ENCODE results near the gene RAB40A. TPM values are rescaled to one million over a fixed set of nuclear protein-coding genes. Genes with fewer than 3 reads are reported as not detected.
"Not testable (repeated sequence)": the region's sequence is repeated elsewhere in the genome, so short reads cannot be mapped to it uniquely, and the experiment has no call there.

Gene RAB40A
- total RNA-seq, 1 donor from 2014 or later: not detected

- H3K27me3 Mint-ChIP-seq (ENCODE audit: low read depth): no peaks in the 10 kb centered on the region
- H3K36me3 Mint-ChIP-seq (ENCODE audit: low read depth): no peaks in the 10 kb centered on the region
- no peaks in the 10 kb centered on the region for H3K4me1 Mint-ChIP-seq (ENCODE audit: low read depth)
- H3K27ac Mint-ChIP-seq: no peak overlapping the region
- no peak overlapping the region for H3K4me3 Mint-ChIP-seq (ENCODE audit: low read depth)
- H3K9me3 Mint-ChIP-seq: no peaks in the 10 kb centered on the region
- intact Hi-C loops (cut with micrococcal nuclease): no loop called here
- DNase-seq (ENCODE audit: low spot score): no peak
These were observed 43.9 kb downstream of the RAB40A start for GRCh38 chrX:103475381-103475780.

- H3K27me3 Mint-ChIP-seq (ENCODE audit: low read depth); H3K36me3 Mint-ChIP-seq (ENCODE audit: low read depth); H3K4me1 Mint-ChIP-seq (ENCODE audit: low read depth); H3K4me3 Mint-ChIP-seq (ENCODE audit: low read depth); intact Hi-C loops (cut with micrococcal nuclease); DNase-seq (ENCODE audit: low spot score); H3K9me3 Mint-ChIP-seq; H3K27ac Mint-ChIP-seq: not testable (repeated sequence)
These were observed 49.3 kb downstream of the RAB40A start for GRCh38 chrX:103469977-103470376.

GRCh38 chrX:103467887-103468286 lies 51.4 kb downstream of the RAB40A start:
- H3K4me1 Mint-ChIP-seq (ENCODE audit: low read depth): peaks cover 3% of the 10 kb centered on the region
- intact Hi-C loops (cut with micrococcal nuclease): no loop called here
- H3K27me3 Mint-ChIP-seq (ENCODE audit: low read depth): peaks cover 2% of the 10 kb centered on the region
- no peak for DNase-seq (ENCODE audit: low spot score)
- no peaks in the 10 kb centered on the region for H3K9me3 Mint-ChIP-seq
- no peak overlapping the region for H3K27ac Mint-ChIP-seq
- no peak overlapping the region for H3K4me3 Mint-ChIP-seq (ENCODE audit: low read depth)
- H3K36me3 Mint-ChIP-seq (ENCODE audit: low read depth): no peaks in the 10 kb centered on the region

- H3K4me3 Mint-ChIP-seq (ENCODE audit: low read depth): no peak overlapping the region
- no peaks in the 10 kb centered on the region for H3K9me3 Mint-ChIP-seq
- peaks cover 3% of the 10 kb centered on the region for H3K4me1 Mint-ChIP-seq (ENCODE audit: low read depth)
- no peaks in the 10 kb centered on the region for H3K36me3 Mint-ChIP-seq (ENCODE audit: low read depth)
- peaks cover 4% of the 10 kb centered on the region for H3K27me3 Mint-ChIP-seq (ENCODE audit: low read depth)
- H3K27ac Mint-ChIP-seq: no peak overlapping the region
- intact Hi-C loops (cut with micrococcal nuclease): no loop called here
- DNase-seq (ENCODE audit: low spot score): no peak
These were observed 52.1 kb downstream of the RAB40A start for GRCh38 chrX:103467156-103467555.

- H3K36me3 Mint-ChIP-seq (ENCODE audit: low read depth): no peaks in the 10 kb centered on the region
- H3K27ac Mint-ChIP-seq: peak overlapping the region; percentile 63
- peaks cover 3% of the 10 kb centered on the region for H3K4me1 Mint-ChIP-seq (ENCODE audit: low read depth)
- no peaks in the 10 kb centered on the region for H3K9me3 Mint-ChIP-seq
- peaks cover 6% of the 10 kb centered on the region for H3K27me3 Mint-ChIP-seq (ENCODE audit: low read depth)
- intact Hi-C loops (cut with micrococcal nuclease): loop anchor here (1.0 to 2.0 kb wide), 2 partner anchors 121 to 254 kb away; no protein-coding TSS in a partner anchor
- DNase-seq (ENCODE audit: low spot score): peak; percentile 56
- peak overlapping the region; percentile 86 for H3K4me3 Mint-ChIP-seq (ENCODE audit: low read depth)
These were observed 54.5 kb downstream of the RAB40A start for GRCh38 chrX:103464774-103465117.

- no peaks in the 10 kb centered on the region for H3K36me3 Mint-ChIP-seq (ENCODE audit: low read depth)
- H3K4me1 Mint-ChIP-seq (ENCODE audit: low read depth): peaks cover 3% of the 10 kb centered on the region
- no peak for DNase-seq (ENCODE audit: low spot score)
- H3K27me3 Mint-ChIP-seq (ENCODE audit: low read depth): peaks cover 6% of the 10 kb centered on the region
- no peaks in the 10 kb centered on the region for H3K9me3 Mint-ChIP-seq
- H3K27ac Mint-ChIP-seq: peak overlapping the region; percentile 63
- intact Hi-C loops (cut with micrococcal nuclease): loop anchor here (1.0 to 2.0 kb wide), 2 partner anchors 121 to 253 kb away; no protein-coding TSS in a partner anchor
- H3K4me3 Mint-ChIP-seq (ENCODE audit: low read depth): peak overlapping the region; percentile 86
These were observed 55.1 kb downstream of the RAB40A start for GRCh38 chrX:103464072-103464773.

- intact Hi-C loops (cut with micrococcal nuclease): no loop called here
These were observed 58.1 kb downstream of the RAB40A start for GRCh38 chrX:103461156-103461555.

GRCh38 chrX:103460001-103460755 lies 59.1 kb downstream of the RAB40A start:
- H3K4me3 Mint-ChIP-seq (ENCODE audit: low read depth); intact Hi-C loops (cut with micrococcal nuclease); H3K4me1 Mint-ChIP-seq (ENCODE audit: low read depth): not testable (repeated sequence)

More at GRCh38 chrX:103461156-103461555, 58.1 kb downstream of the RAB40A start:
- Mint-ChIP-seq H3K27ac (no peak overlapping the region), H3K27me3 (ENCODE audit: low read depth) (peaks cover 6% of the 10 kb centered on the region), H3K4me1 (ENCODE audit: low read depth) (peaks cover 3% of the 10 kb centered on the region), H3K4me3 (ENCODE audit: low read depth) (no peak overlapping the region), H3K36me3 (ENCODE audit: low read depth) (no peaks in the 10 kb centered on the region), H3K9me3 (no peaks in the 10 kb centered on the region)
- no peak for DNase-seq (ENCODE audit: low spot score)

GRCh38 chrX:103453655-103454054 lies 65.6 kb downstream of the RAB40A start:
- Mint-ChIP-seq H3K4me1 (ENCODE audit: low read depth) (no peaks in the 10 kb centered on the region), H3K36me3 (ENCODE audit: low read depth) (no peaks in the 10 kb centered on the region), H3K27ac (no peak overlapping the region), H3K9me3 (no peaks in the 10 kb centered on the region), H3K27me3 (ENCODE audit: low read depth) (no peaks in the 10 kb centered on the region), H3K4me3 (ENCODE audit: low read depth) (no peak overlapping the region)
- intact Hi-C loops (cut with micrococcal nuclease): no loop called here
- no peak for DNase-seq (ENCODE audit: low spot score)

More at GRCh38 chrX:103460001-103460755, 59.1 kb downstream of the RAB40A start:
- not testable (repeated sequence) for H3K36me3 Mint-ChIP-seq (ENCODE audit: low read depth); H3K27ac Mint-ChIP-seq; H3K9me3 Mint-ChIP-seq; H3K27me3 Mint-ChIP-seq (ENCODE audit: low read depth)
- DNase-seq (ENCODE audit: low spot score): peak; percentile 17

Other genes starting within 250 kb of the RAB40A start
- gene TCEAL5, start 242.7 kb downstream of the RAB40A start, total RNA-seq: not detected in 2 replicates
- 2.6 and 3.9 TPM in 2 replicates for gene BEX2, start 208.5 kb downstream of the RAB40A start, total RNA-seq
- not detected in 2 replicates for gene TCEAL7, start 189.2 kb downstream of the RAB40A start, total RNA-seq
- 0.73 and 0.97 TPM in 2 replicates for gene TCEAL9, start 163.0 kb downstream of the RAB40A start, total RNA-seq
- 7.0 and 8.4 TPM in 2 replicates for gene BEX3, start 143.0 kb downstream of the RAB40A start, total RNA-seq
- gene TCEAL4, start 66.0 kb upstream of the RAB40A start, total RNA-seq: 6.1 TPM in 2 replicates
- 0.78 and 0.87 TPM in 2 replicates for gene TCEAL3, start 88.5 kb upstream of the RAB40A start, total RNA-seq
- gene TCEAL1, start 109.5 kb upstream of the RAB40A start, total RNA-seq: 4.2 and 5.0 TPM in 2 replicates
- 241 and 249 TPM in 2 replicates for gene MORF4L2, start 167.2 kb upstream of the RAB40A start, total RNA-seq
- gene TMEM31, start 191.4 kb upstream of the RAB40A start, total RNA-seq: not detected in 2 replicates